ENCODE data around the gene FBXW8. TPM values are rescaled to one million over a fixed set of nuclear protein-coding genes. Genes with fewer than 3 reads are reported as not detected.

FBXW8 gene
- total and polyA plus RNA-seq, 2 donors (not counting 3 experiments of a cell fraction or from before 2014, with no cell fraction given), result 15.4 TPM

GRCh38 chr12:116867523-116867922, 43.2 kb upstream of the FBXW8 start:
- Histone ChIP-seq H4K20me1 (replicated peaks; ENCODE audit: control insufficient read depth, extremely low read depth, insufficient read depth, low read length) (no peaks in the 10 kb centered on the region), H3K9ac (replicated peaks; ENCODE audit: extremely low read depth, insufficient read depth, low read length) (no peak overlapping the region), H3K9me3 (replicated peaks; ENCODE audit: control insufficient read depth, insufficient read depth, low read length) (no peaks in the 10 kb centered on the region), H3K9me1 (replicated peaks; ENCODE audit: control insufficient read depth, extremely low read depth, insufficient read depth, low read length) (no peaks in the 10 kb centered on the region), H3K79me2 (ENCODE audit: control insufficient read depth, insufficient read depth, low read length) (no peaks in the 10 kb centered on the region), H3K27me3 (ENCODE audit: control insufficient read depth in 2 of 2, insufficient read depth in 2 of 2, low read length in 2 of 2) (no peaks in the 10 kb centered on the region), H3K4me2 (ENCODE audit: insufficient read depth, low read length) (no peak overlapping the region), H3K27ac (ENCODE audit: insufficient read depth, low read depth, low read length) (no peak overlapping the region), H3K4me1 (ENCODE audit: control insufficient read depth, extremely low read depth, insufficient read depth, low read length) (no peaks in the 10 kb centered on the region), H2AFZ (ENCODE audit: low read depth, low read length) (no peak overlapping the region), H3K4me3 (replicated peaks in 1 of 3; ENCODE audit: insufficient read depth in 1 of 3, low read depth in 1 of 3, low read length in 3 of 3) (no peak overlapping the region), H3K36me3 (ENCODE audit: control insufficient read depth in 2 of 2, extremely low read depth in 1 of 2, insufficient read depth in 2 of 2, low read length in 2 of 2) (no peaks in the 10 kb centered on the region)
- intact Hi-C loops (cut with micrococcal nuclease) (no loop called here), dilution Hi-C loops (cut with MboI; ENCODE audit: extremely low pct_ligation_motif_present, low sequenced_read_pairs) (no loop called here)
- BruUV-seq (replicated peaks), result no TSS peak
- DNase-seq (ENCODE audit: low read depth, low spot score) (no peak), FAIRE-seq (no peak)
- TF ChIP-seq POLR2A (IDR thresholded peaks at IDR 0.05; ENCODE audit: low read depth, low read length) (no peak), MYC (IDR thresholded peaks at IDR 0.05; ENCODE audit: low read depth, low read length) (no peak), CTCF (IDR thresholded peaks at IDR 0.05; ENCODE audit: extremely low read depth in 1 of 2, insufficient read depth in 1 of 2, low read depth in 1 of 2, low read length in 2 of 2) (no peak), EZH2 (IDR thresholded peaks at IDR 0.05; ENCODE audit: borderline replicate concordance, low read depth, low read length, severe bottlenecking) (no peak), JUN (IDR thresholded peaks at IDR 0.05; ENCODE audit: borderline replicate concordance, insufficient read depth, insufficient read length, low read depth) (no peak), POLR2AphosphoS5 (IDR thresholded peaks at IDR 0.05; ENCODE audit: insufficient read depth, low read depth, low read length) (no peak), MAX (IDR thresholded peaks at IDR 0.05; ENCODE audit: insufficient read depth, insufficient read length) (no peak), GATA2 (IDR thresholded peaks at IDR 0.05; ENCODE audit: insufficient read depth, insufficient read length, low read depth, low read length) (no peak), FOS (IDR thresholded peaks at IDR 0.05; ENCODE audit: borderline replicate concordance, insufficient read depth, low read length) (no peak)
- ChIA-PET CTCF (no interaction called here), POLR2A (no interaction called here)

Data from endothelial cell of umbilical vein (primary cell).